Measurements from ENCODE around the gene NRN1.

NRN1 gene

GRCh38 chr6:5995949-5996713 is 10.6 kb downstream of the NRN1 start:
- peak overlapping the region; percentile 54 for H3K27ac Mint-ChIP-seq
- no peak for DNase-seq (ENCODE audit: low spot score in 2 of 2)
- ATAC-seq: peak; percentile 14

GRCh38 chr6:5995658-5995948 is 11.1 kb downstream of the NRN1 start:
- Mint-ChIP-seq H3K9me3 (peaks cover 5% of the 10 kb centered on the region), H3K27ac (peak overlapping the region; percentile 54), H3K4me1 (peaks cover 58% of the 10 kb centered on the region)

More at GRCh38 chr6:5995949-5996713, 10.6 kb downstream of the NRN1 start:
- Mint-ChIP-seq H3K4me3 (peak overlapping the region; percentile 83), H3K9me3 (peaks cover 5% of the 10 kb centered on the region), H3K4me1 (peaks cover 58% of the 10 kb centered on the region), H3K36me3 (peaks cover 17% of the 10 kb centered on the region)

GRCh38 chr6:5994999-5995657 is 11.6 kb downstream of the NRN1 start:
- Mint-ChIP-seq H3K4me3 (peak overlapping the region; percentile 83), H3K36me3 (peaks cover 17% of the 10 kb centered on the region), H3K4me1 (peaks cover 54% of the 10 kb centered on the region), H3K9me3 (peaks cover 2% of the 10 kb centered on the region), H3K27ac (peak overlapping the region; percentile 54)
- DNase-seq (ENCODE audit: low spot score in 2 of 2) (no peak), ATAC-seq (no peak)

More at GRCh38 chr6:5995658-5995948, 11.1 kb downstream of the NRN1 start:
- H3K36me3 Mint-ChIP-seq: peaks cover 17% of the 10 kb centered on the region
- DNase-seq (ENCODE audit: low spot score in 2 of 2) (no peak), ATAC-seq (no peak)
- H3K4me3 Mint-ChIP-seq: peak overlapping the region; percentile 83

GRCh38 chr6:5994234-5994998 is 12.3 kb downstream of the NRN1 start:
- Mint-ChIP-seq H3K4me1 (peaks cover 47% of the 10 kb centered on the region), H3K4me3 (peak overlapping the region; percentile 83), H3K27ac (no peak overlapping the region), H3K9me3 (no peaks in the 10 kb centered on the region), H3K36me3 (peaks cover 12% of the 10 kb centered on the region)
- DNase-seq (ENCODE audit: low spot score in 2 of 2) (no peak), ATAC-seq (peak; percentile 56)

GRCh38 chr6:5992551-5993225 is 14.0 kb downstream of the NRN1 start:
- Mint-ChIP-seq H3K9me3 (no peaks in the 10 kb centered on the region), H3K4me1 (peaks cover 33% of the 10 kb centered on the region)
- no peak for ATAC-seq

GRCh38 chr6:5990786-5991185 is 15.9 kb downstream of the NRN1 start:
- DNase-seq (ENCODE audit: low spot score in 2 of 2): no peak
- H3K27ac Mint-ChIP-seq: no peak overlapping the region
- H3K9me3 Mint-ChIP-seq: no peaks in the 10 kb centered on the region
- peaks cover 7% of the 10 kb centered on the region for H3K36me3 Mint-ChIP-seq
- ATAC-seq: no peak
- H3K4me3 Mint-ChIP-seq: no peak overlapping the region
- H3K4me1 Mint-ChIP-seq: peaks cover 14% of the 10 kb centered on the region

More at GRCh38 chr6:5992551-5993225, 14.0 kb downstream of the NRN1 start:
- H3K4me3 Mint-ChIP-seq: no peak overlapping the region
- peaks cover 10% of the 10 kb centered on the region for H3K36me3 Mint-ChIP-seq
- DNase-seq (ENCODE audit: low spot score in 2 of 2): no peak
- H3K27ac Mint-ChIP-seq: no peak overlapping the region

GRCh38 chr6:5989141-5989723 is 17.5 kb downstream of the NRN1 start:
- no peak for DNase-seq (ENCODE audit: low spot score in 2 of 2)
- Mint-ChIP-seq H3K27ac (no peak overlapping the region), H3K9me3 (no peaks in the 10 kb centered on the region), H3K36me3 (no peaks in the 10 kb centered on the region), H3K4me3 (no peak overlapping the region), H3K4me1 (peaks cover under 1% of the 10 kb centered on the region)
- no peak for ATAC-seq

- DNase-seq (ENCODE audit: low spot score in 2 of 2) (no peak), ATAC-seq (peak; percentile 87)
- no peaks in the 10 kb centered on the region for H3K9me3 Mint-ChIP-seq
- no peaks in the 10 kb centered on the region for H3K36me3 Mint-ChIP-seq
- H3K4me1 Mint-ChIP-seq: peaks cover 9% of the 10 kb centered on the region
- H3K4me3 Mint-ChIP-seq: no peak overlapping the region
- H3K27ac Mint-ChIP-seq: no peak overlapping the region
Measured at GRCh38 chr6:5986861-5987260, 19.9 kb downstream of the NRN1 start.

- Mint-ChIP-seq H3K4me3 (no peak overlapping the region), H3K36me3 (no peaks in the 10 kb centered on the region), H3K9me3 (no peaks in the 10 kb centered on the region), H3K4me1 (peaks cover 28% of the 10 kb centered on the region), H3K27ac (no peak overlapping the region)
- no peak for ATAC-seq
- DNase-seq (ENCODE audit: low spot score in 2 of 2): no peak
Measured at GRCh38 chr6:5984150-5985089, 22.3 kb downstream of the NRN1 start.

- DNase-seq (ENCODE audit: low spot score in 2 of 2) (no peak), ATAC-seq (peak; percentile 88)
- no peak overlapping the region for H3K4me3 Mint-ChIP-seq
- no peaks in the 10 kb centered on the region for H3K9me3 Mint-ChIP-seq
- no peaks in the 10 kb centered on the region for H3K36me3 Mint-ChIP-seq
- no peak overlapping the region for H3K27ac Mint-ChIP-seq
- H3K4me1 Mint-ChIP-seq: peaks cover 29% of the 10 kb centered on the region
Measured at GRCh38 chr6:5981126-5982026, 25.3 kb downstream of the NRN1 start.

- Mint-ChIP-seq H3K36me3 (no peaks in the 10 kb centered on the region), H3K4me1 (peaks cover 29% of the 10 kb centered on the region), H3K27ac (peak overlapping the region; percentile 4), H3K4me3 (no peak overlapping the region), H3K9me3 (no peaks in the 10 kb centered on the region)
- DNase-seq (ENCODE audit: low spot score in 2 of 2) (no peak), ATAC-seq (peak; percentile 72)
Measured at GRCh38 chr6:5979650-5980420, 26.9 kb downstream of the NRN1 start.

GRCh38 chr6:5976811-5977210 is 29.9 kb downstream of the NRN1 start:
- Mint-ChIP-seq H3K4me1 (peaks cover 19% of the 10 kb centered on the region), H3K9me3 (no peaks in the 10 kb centered on the region), H3K27ac (no peak overlapping the region), H3K4me3 (no peak overlapping the region), H3K36me3 (no peaks in the 10 kb centered on the region)
- DNase-seq (ENCODE audit: low spot score in 2 of 2) (no peak), ATAC-seq (no peak)
